SJSA1 (cell line): Measurements from ENCODE around the gene LZTR1. TPM values are rescaled to one million over a fixed set of nuclear protein-coding genes. Genes with fewer than 3 reads are reported as not detected.
A peak's percentile ranks its signal among the peaks of the same experiment; 100 is the strongest.

Source experiments
- DNase-seq, 2 experiments: peaks; one replicate each; pipeline ENCODE4 v3.0.0-alpha.2; 2015 to 2020; ENCODE audit warnings: low spot score in 2 of 2, low read depth in 1 of 2
- H3K27ac ChIP-seq: fragments of 250-450 bp; sonication (Bioruptor Pico); 2 replicates; pipeline ENCODE4 v1.5.1; 2020; ENCODE audit warnings: mild to moderate bottlenecking, moderate library complexity
- H3K27me3 ChIP-seq: fragments of 250-450 bp; sonication (Bioruptor Pico); replicated peaks from 2 replicates; pipeline ENCODE4 v1.5.1; 2020; ENCODE audit warnings: mild to moderate bottlenecking, moderate library complexity
- H3K36me3 ChIP-seq: fragments of 250-450 bp; sonication (Bioruptor Pico); 2 replicates; pipeline ENCODE4 v1.5.1; 2020; ENCODE audit warnings: mild to moderate bottlenecking
- H3K4me1 ChIP-seq: fragments of 250-450 bp; sonication (Bioruptor Pico); replicated peaks from 2 replicates; pipeline ENCODE4 v1.6.1; 2021; ENCODE audit warnings: mild to moderate bottlenecking
- H3K4me3 ChIP-seq: fragments of 250-450 bp; sonication (Bioruptor Pico); 2 replicates; pipeline ENCODE4 v1.5.1; 2020; ENCODE audit warnings: mild to moderate bottlenecking
- H3K9me3 ChIP-seq: fragments of 250-450 bp; sonication (Bioruptor Pico); replicated peaks from 2 replicates; pipeline ENCODE4 v1.5.1; 2020; ENCODE audit warnings: mild to moderate bottlenecking
- total RNA-seq: library from RNA; depleted of rRNA; stranded (reverse); fragments of >200 nt; shearing (Covaris generic); gene quantifications from 2 replicates; pipeline ENCODE4 v1.2.3, GENCODE V29; 2014

Gene LZTR1
- total RNA-seq, 1 experiment from 2014 or later, result 21.9 TPM

DNA sequence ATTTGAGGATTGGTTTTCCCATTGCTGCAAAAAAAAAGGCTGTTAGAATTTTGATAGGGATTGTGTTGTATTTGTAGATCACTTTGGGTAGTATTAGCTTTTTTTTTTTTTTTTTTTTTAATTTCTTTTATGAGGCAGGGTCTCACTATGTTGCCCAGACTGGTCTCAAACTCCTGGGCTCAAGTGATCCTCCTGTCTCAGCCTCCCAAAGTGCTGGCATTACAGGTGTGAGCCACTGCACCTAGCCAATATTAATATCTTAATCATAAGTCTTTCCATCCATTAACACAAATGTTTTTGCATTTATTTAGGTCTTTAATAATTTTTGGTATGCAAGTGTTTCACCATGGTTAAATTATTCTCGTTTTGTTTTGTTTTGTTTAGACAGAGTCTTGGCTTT, 38.1 kb upstream of the LZTR1 start:
- H3K27me3 ChIP-seq, result no peaks in the 10 kb centered on the region
- H3K36me3 ChIP-seq, result peaks cover 33% of the 10 kb centered on the region
- H3K27ac ChIP-seq, result no peak overlapping the region
- no peak for DNase-seq
- no peaks in the 10 kb centered on the region for H3K9me3 ChIP-seq
- peaks cover 20% of the 10 kb centered on the region for H3K4me1 ChIP-seq
- H3K4me3 ChIP-seq, result no peak overlapping the region

DNA sequence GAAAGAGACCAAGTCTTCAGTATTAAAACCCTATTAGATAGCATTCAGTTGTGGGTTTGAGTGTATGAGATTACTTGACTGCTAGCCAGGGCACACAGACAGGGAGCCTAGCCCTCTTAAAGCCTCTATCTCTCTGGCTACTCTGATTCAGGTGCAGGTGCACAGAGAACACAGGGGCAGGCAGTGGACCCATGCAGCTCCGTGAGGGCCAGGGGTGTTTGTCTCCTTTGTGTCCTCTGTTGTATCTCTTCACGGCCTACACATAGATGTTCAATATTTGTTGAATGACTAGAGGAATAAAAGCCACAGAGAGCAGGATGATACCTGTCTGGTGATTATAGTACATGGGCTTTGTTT, 36.5 kb upstream of the LZTR1 start:
- no peak overlapping the region; the same call in 1 of the 2 replicates for H3K27ac ChIP-seq

DNA sequence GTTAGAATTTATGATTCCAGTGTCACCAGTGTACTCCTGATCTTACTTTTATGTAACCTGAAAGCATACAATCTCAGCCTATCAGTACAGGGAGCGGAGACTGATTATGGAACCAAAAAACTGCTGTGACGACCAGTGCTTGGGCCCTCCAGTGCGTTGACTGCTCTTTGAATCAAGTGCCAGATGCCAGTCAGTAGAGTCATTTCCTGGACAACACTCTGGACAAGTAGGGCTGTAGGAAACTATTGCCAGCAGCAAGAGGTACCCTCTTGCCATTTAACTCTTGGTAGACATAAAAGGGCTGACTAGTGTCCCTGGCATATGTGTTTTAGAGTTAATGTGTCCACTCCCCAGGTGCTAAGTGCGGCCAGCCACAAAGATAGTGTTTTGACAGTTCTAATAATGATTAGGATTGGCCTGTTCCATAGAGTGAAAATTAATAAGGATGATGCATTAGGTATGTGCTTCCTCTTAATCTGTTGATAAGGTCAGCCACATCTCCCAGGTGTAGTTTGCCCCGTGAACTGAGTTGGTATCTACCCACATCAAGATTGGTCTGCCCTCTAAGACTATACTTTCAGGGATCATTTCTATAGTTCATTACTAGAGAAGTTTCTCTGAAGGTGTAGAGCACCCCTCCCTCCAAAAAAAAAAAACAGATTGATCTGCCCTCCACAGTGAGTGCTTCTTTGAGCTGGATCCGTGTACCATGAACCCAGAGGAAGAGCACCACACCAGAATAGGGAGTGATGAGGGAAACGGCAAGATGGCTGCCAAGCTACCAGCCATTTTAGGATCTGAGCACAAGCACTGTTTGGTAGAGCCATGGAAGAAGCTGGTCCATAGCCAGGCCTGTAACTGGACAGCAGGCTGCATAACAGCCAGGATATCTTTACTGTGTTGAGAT, 35.8 kb upstream of the LZTR1 start:
- H3K27me3 ChIP-seq, result no peaks in the 10 kb centered on the region
- DNase-seq, result no peak
- H3K36me3 ChIP-seq, result peaks cover 50% of the 10 kb centered on the region
- H3K4me1 ChIP-seq, result peaks cover 20% of the 10 kb centered on the region
- H3K27ac ChIP-seq, result peak overlapping the region; percentile 16; the same call in 1 of the 2 replicates
- H3K4me3 ChIP-seq, result no peak overlapping the region
- H3K9me3 ChIP-seq, result no peaks in the 10 kb centered on the region

More for the DNA sequence above, 36.5 kb upstream of the LZTR1 start:
- Histone ChIP-seq H3K4me1 (peaks cover 20% of the 10 kb centered on the region), H3K9me3 (no peaks in the 10 kb centered on the region), H3K4me3 (no peak overlapping the region), H3K27me3 (no peaks in the 10 kb centered on the region), H3K36me3 (peaks cover 42% of the 10 kb centered on the region)
- DNase-seq, result no peak

DNA sequence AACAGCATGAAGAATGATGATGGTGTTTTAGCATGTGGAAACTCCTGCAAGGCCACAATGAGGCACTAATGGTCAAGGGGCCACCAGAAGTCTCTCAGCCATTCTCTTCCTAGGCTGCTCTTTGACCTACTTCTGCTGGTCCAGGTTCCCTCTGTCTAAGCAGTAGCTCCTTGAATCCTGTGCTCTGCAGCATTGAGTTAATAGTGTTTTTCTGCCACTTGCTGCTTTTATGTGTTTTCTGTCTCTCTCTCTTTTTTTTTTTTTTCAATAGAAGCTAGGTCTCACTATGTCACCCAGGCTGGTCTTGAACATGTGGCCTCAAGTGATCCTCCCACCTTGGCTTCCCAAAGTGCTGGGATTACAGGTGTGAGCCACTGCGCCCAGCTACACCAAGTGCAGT, 35.1 kb upstream of the LZTR1 start:
- DNase-seq, result no peak

DNA sequence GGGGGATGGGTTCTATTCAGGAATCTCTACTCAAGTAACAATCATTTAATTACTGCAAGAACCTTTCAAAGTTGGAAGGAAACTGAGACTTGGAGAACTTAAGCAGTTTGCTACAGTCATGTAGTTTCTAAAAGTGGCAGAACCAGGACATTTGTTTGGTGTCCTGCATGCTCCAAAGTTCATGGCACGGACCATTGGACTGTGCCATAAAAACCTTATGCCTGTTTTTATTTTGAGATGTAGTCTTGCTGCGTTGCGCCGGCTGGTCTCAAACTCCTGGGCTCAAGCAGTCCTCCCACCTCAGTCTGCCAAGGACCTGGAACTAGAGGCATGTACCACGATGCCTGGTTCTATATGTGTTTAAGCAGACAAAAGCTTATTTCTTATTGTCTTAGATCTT, 33.6 kb upstream of the LZTR1 start:
- no peak overlapping the region for H3K27ac ChIP-seq
- H3K4me3 ChIP-seq, result no peak overlapping the region
- no peaks in the 10 kb centered on the region for H3K9me3 ChIP-seq
- no peaks in the 10 kb centered on the region for H3K27me3 ChIP-seq
- no peak for DNase-seq
- H3K4me1 ChIP-seq, result peaks cover 20% of the 10 kb centered on the region
- peaks cover 63% of the 10 kb centered on the region for H3K36me3 ChIP-seq

More for the DNA sequence above, 35.1 kb upstream of the LZTR1 start:
- no peak overlapping the region for H3K4me3 ChIP-seq
- peaks cover 52% of the 10 kb centered on the region for H3K36me3 ChIP-seq
- no peaks in the 10 kb centered on the region for H3K9me3 ChIP-seq
- peaks cover 20% of the 10 kb centered on the region for H3K4me1 ChIP-seq
- H3K27ac ChIP-seq, result no peak overlapping the region
- no peaks in the 10 kb centered on the region for H3K27me3 ChIP-seq

DNA sequence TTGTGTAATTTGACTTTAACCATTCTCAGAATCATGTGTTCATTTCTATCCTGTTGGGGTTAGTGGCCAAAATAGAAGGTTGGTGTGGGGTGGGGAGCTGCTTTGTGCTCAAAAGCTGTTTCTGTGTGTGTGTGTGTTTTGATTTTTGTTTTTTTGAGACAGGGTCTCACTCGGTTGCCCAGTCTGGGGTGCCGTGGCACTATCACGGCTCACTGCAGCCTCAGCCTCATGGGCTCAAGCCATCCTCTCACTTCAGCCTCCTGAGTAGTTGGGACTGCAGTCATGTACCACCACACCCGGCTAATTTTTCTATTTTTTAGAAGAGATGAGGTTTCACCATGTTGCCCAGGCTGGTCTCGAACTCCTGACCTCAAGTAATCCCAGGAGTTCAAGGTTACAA, 33.1 kb upstream of the LZTR1 start:
- no peak for DNase-seq
- peaks cover 20% of the 10 kb centered on the region for H3K4me1 ChIP-seq
- H3K27me3 ChIP-seq, result no peaks in the 10 kb centered on the region
- no peaks in the 10 kb centered on the region for H3K9me3 ChIP-seq
- H3K27ac ChIP-seq, result no peak overlapping the region
- H3K4me3 ChIP-seq, result no peak overlapping the region
- peaks cover 69% of the 10 kb centered on the region for H3K36me3 ChIP-seq

DNA sequence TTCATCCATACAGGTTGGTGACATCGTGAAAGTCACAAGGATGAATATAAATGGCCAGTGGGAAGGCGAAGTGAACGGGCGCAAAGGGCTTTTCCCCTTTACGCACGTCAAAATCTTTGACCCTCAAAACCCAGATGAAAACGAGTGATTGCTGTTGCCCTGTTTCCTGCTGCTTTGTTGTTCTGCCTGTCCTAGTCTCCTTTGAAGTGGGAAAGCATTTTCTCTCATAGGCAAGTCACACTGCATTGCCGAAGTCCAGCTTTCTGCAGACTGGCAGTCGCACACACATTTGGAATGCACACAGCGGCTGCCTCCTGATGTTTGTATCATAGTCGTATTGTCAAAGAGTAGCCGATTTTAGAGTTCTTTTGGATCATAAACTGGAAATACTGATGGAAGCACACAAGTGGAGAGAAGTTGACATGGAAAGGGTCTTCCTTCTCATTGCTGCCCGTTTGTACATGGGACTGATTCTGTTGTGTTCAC, 32.4 kb upstream of the LZTR1 start:
- no peaks in the 10 kb centered on the region for H3K27me3 ChIP-seq
- peaks cover 75% of the 10 kb centered on the region for H3K36me3 ChIP-seq
- H3K27ac ChIP-seq, result no peak overlapping the region
- no peak overlapping the region for H3K4me3 ChIP-seq
- no peak for DNase-seq
- peaks cover 17% of the 10 kb centered on the region for H3K4me1 ChIP-seq
- H3K9me3 ChIP-seq, result no peaks in the 10 kb centered on the region

DNA sequence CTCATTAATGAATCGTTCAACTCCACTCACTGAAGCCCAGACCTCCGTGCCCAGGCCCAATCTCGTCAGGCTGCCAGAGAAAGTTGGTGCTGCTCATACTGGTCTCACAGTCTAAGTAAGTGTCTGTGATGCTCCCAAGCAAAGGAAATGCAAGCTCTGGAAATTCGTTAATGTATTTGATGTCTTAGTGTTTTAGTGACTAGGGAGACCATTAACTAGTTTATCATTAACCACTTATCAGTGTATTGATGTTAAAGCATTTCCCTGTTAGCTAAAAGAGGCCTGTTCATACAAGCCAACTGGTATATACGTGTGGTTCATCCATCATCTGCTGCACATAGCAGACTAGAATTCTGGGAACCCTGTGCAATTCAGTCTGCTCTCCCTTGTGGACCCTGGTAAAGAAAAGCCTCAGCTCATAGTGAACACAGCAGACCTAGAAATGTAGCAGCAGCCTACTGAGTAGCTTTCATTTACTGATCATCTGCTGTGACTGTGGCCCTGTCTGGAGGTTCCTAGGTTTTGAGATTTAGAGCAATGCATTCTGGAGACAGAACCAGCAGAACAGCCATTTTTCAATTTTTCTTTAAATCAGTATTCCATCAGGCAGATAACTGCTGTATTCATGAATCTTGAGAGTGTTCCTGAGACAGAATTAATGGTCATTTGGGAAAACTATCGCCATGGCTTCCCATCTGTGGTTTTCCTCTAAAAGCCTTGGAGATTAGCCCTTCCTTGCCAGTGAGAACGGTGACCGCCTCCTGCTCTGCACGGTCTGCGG, 30.8 kb upstream of the LZTR1 start:
- Histone ChIP-seq H3K9me3 (no peaks in the 10 kb centered on the region), H3K4me1 (peaks cover under 1% of the 10 kb centered on the region), H3K36me3 (peaks cover 64% of the 10 kb centered on the region), H3K4me3 (no peak overlapping the region), H3K27me3 (no peaks in the 10 kb centered on the region), H3K27ac (no peak overlapping the region)
- DNase-seq, result no peak

DNA sequence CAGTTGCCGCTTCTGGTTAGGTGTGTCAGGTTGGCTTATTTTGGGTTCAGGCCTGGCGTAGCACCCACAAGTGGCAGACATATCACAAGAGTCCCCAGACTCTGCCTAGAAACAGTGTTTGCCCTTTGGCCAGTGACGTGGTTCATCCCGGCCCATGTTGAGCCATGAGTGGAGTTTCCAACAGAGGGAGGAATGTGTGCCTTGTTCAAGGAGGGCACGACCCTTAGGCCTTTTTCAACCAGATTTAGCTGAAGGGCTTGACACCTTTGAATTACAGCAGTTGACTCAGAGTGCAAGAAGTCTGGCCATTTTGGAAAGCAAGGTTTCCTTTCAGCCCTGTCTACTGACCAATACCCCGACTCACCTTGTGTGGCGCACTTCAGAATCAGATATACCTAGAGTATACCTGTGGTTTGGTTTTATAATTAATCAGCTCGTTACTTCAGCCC, 30.1 kb upstream of the LZTR1 start:
- no peaks in the 10 kb centered on the region for H3K9me3 ChIP-seq
- no peak overlapping the region for H3K27ac ChIP-seq
- H3K36me3 ChIP-seq, result peaks cover 63% of the 10 kb centered on the region
- H3K4me3 ChIP-seq, result no peak overlapping the region
- H3K27me3 ChIP-seq, result peaks cover 1% of the 10 kb centered on the region; the same call in 1 of the 2 replicates
- no peak for DNase-seq
- peaks cover 6% of the 10 kb centered on the region for H3K4me1 ChIP-seq

DNA sequence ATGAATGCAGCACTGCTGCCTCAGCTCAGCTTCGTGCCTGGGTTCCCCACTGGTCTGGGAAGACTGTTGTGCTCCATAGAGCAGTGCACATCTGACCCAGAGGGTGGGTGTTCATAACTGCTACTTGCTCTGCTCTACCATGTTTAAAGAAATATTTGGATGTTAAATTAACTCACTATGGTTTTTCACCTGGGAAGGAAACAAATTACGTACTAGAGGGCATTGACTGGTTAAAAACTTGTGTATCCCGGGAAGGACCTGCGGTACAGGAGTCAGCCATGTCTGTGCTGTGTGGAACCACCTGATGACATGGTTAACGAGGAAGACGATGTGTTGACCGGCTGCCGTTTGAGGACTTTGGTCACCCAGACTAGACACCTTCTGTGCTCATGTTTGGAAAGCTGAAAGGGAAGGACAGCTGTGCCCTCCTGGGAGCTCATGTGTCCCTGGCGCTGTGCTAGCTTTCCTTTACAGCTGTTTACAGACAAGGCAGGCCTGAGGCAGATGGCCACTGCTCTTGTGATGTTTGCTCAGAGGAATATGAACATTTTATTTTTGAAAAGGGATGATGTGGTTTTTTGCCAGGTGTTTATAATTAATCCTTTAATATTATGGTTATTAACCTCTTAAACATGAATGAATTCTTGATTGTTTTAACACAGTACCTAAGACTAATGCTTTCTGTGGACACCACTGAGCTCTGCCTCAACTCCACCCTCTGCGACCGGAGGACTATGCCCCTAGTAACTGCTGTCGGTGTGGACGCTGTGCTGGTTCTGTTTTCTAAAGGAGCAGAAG, 29.4 kb upstream of the LZTR1 start:
- Histone ChIP-seq H3K4me1 (peaks cover 11% of the 10 kb centered on the region), H3K36me3 (peaks cover 61% of the 10 kb centered on the region), H3K9me3 (no peaks in the 10 kb centered on the region), H3K27ac (no peak overlapping the region), H3K27me3 (peaks cover 6% of the 10 kb centered on the region; the same call in 1 of the 2 replicates), H3K4me3 (no peak overlapping the region)
- no peak for DNase-seq

DNA sequence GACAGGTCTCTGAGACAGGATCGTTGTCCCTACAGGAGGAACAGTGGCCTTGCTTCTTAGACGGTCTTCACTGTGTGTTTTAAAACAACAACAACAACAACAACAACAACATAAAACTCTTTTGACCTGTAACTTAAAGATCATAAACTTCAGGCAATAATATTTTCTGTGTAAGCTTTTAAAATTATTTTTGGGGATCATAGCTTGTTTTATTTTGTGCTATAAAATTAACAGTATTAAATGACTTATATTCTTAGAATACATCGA, 28.8 kb upstream of the LZTR1 start:
- H3K4me1 ChIP-seq, result peaks cover 11% of the 10 kb centered on the region
- no peak for DNase-seq
- H3K36me3 ChIP-seq, result peaks cover 58% of the 10 kb centered on the region
- no peaks in the 10 kb centered on the region for H3K9me3 ChIP-seq
- no peak overlapping the region for H3K27ac ChIP-seq
- peaks cover 6% of the 10 kb centered on the region; the same call in 1 of the 2 replicates for H3K27me3 ChIP-seq
- no peak overlapping the region for H3K4me3 ChIP-seq

DNA sequence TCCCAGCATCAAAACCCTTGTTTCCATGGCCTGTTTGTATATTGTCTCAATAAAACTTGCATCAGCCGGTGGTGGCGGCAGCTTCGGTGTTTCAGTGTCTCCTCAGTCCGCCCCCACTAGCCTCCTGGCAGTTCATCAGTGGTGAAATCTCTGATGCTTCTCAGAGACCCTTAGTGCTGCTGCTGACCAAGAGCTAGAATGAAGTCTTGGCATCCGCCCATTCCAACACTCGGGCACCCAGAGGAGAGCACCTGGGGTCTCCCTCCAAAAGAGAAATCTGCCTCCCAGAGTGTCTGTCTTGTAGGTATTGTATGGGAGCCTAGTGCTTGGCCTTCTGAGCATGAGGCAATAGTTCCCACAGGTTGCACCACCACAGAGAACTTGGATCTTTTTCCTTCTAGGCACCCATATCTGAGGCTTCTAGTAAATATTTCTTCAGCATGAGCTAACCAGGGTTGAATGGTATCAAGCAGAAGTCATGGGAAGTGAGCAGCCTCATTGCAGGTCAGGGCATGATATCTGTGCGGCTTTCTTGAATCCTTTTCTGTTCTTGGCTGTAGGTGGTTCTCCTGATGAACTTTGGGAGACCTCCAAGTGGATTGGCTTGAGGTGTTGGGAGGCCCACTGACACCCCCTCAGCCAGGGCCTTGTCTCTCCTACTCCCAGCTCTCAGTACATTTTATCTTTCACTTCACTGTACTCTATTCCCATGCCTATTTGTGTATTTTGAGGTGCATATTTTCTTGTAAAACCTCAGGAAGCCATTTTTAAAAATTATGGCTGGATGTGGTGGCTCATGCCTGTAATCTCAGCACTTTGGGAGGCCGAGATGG, 28.2 kb upstream of the LZTR1 start:
- peaks cover 53% of the 10 kb centered on the region for H3K36me3 ChIP-seq
- no peak overlapping the region for H3K27ac ChIP-seq
- H3K4me3 ChIP-seq, result no peak overlapping the region
- H3K4me1 ChIP-seq, result peaks cover 11% of the 10 kb centered on the region
- no peak for DNase-seq
- no peaks in the 10 kb centered on the region for H3K9me3 ChIP-seq
- H3K27me3 ChIP-seq, result peaks cover 6% of the 10 kb centered on the region; the same call in 1 of the 2 replicates

DNA sequence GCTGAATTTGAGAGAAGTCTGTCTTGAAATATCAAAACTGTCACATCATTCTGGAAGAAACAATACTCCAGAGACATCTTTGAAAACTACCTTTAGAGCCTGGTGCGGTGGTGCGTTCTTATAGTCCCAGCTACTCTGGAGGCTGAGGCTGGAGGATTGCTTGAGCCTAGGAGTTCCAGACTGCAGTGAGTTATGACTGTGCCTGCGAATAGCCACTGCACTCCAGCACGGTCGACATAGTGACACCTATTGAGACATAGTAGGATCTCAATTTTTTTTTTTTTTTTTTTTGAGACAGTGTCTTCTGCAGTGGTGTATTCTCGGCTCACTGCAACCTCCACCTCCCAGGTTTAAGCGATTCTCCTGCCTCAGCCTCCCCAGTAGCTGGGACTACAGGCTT, 26.5 kb upstream of the LZTR1 start:
- Histone ChIP-seq H3K9me3 (no peaks in the 10 kb centered on the region), H3K4me1 (peaks cover 11% of the 10 kb centered on the region), H3K27ac (no peak overlapping the region), H3K27me3 (peaks cover 6% of the 10 kb centered on the region; the same call in 1 of the 2 replicates), H3K4me3 (no peak overlapping the region), H3K36me3 (peaks cover 40% of the 10 kb centered on the region)
- DNase-seq, result no peak
